Measurements from ENCODE around the gene ITGB7.

Gene ITGB7

DNA sequence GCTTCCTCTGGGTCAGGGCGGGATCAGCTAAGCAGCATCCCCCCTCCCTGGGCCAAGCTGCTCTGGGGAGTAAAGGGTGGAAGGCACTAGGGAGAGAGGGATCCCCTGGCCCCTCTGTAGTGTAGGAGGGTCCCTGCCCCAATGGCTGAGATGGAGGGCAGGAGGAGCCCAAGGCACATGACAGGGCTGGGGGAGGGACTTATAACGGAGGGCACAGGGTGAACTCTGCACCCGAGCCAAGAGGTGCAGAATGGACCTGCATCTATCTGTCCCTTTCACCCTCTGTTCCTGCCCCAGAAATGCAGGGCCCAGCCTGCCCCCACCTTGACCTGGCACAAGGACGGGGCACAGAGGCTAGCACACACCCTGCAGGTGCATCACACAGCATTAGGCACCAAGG, 3.8 kb upstream of the ITGB7 start:
- Histone ChIP-seq H3K4me2 (ENCODE audit: insufficient read depth, low read length, poor library complexity, severe bottlenecking) (no peak overlapping the region), H3K9me3 (replicated peaks in 1 of 2; ENCODE audit: control insufficient read depth in 2 of 2, insufficient read depth in 1 of 2, low read depth in 1 of 2, low read length in 2 of 2) (no peaks in the 10 kb centered on the region), H2BK5ac (ENCODE audit: low read length) (no peak overlapping the region), H3K4me3 (ENCODE audit: low read length in 2 of 2) (peak overlapping the region in 1 of 2 donors; percentile 45), H3K27ac (replicated peaks; ENCODE audit: low read length) (no peak overlapping the region), H3K4me1 (ENCODE audit: control insufficient read depth in 2 of 2, insufficient read depth in 1 of 2, low read depth in 1 of 2, low read length in 2 of 2) (peaks cover 5% of the 10 kb centered on the region in 2 donors), H3K23ac (ENCODE audit: low read depth, low read length, poor library complexity) (peak overlapping the region; percentile 52), H3K14ac (ENCODE audit: low read length) (no peak overlapping the region), H4K91ac (ENCODE audit: low read depth, low read length, poor library complexity) (no peak overlapping the region), H4K8ac (ENCODE audit: low read depth, low read length) (no peak overlapping the region), H2BK12ac (ENCODE audit: low read length) (no peak overlapping the region), H3K18ac (ENCODE audit: low read length) (no peak overlapping the region), H2AK5ac (ENCODE audit: low read depth, low read length) (peak overlapping the region; percentile 68), H2AFZ (ENCODE audit: low read length) (no peak overlapping the region), H3K4ac (ENCODE audit: low read length) (no peak overlapping the region), H3K27me3 (ENCODE audit: control insufficient read depth in 3 of 3, insufficient read depth in 3 of 3, low read depth in 1 of 3, low read length in 3 of 3) (peaks cover 0 to 23% (median 0%) of the 10 kb centered on the region in 3 experiments), H2BK120ac (ENCODE audit: low read depth, low read length) (no peak overlapping the region), H3K9ac (ENCODE audit: low read depth, low read length, poor library complexity) (no peak overlapping the region), H2BK15ac (ENCODE audit: low read length) (no peak overlapping the region), H3K79me1 (ENCODE audit: low read depth, low read length) (no peaks in the 10 kb centered on the region), H3K36me3 (replicated peaks in 1 of 2; ENCODE audit: control insufficient read depth in 2 of 2, insufficient read depth in 2 of 2, low read length in 2 of 2) (no peaks in the 10 kb centered on the region)
- WGBS, 2 donors (ENCODE audit: extremely low coverage in 2 of 2, insufficient read length in 2 of 2, insufficient replicate concordance in 1 of 2) = no CpG with 5 or more reads among the region's 4 CpGs
- DNase-seq (ENCODE audit: low spot score) = no peak

DNA sequence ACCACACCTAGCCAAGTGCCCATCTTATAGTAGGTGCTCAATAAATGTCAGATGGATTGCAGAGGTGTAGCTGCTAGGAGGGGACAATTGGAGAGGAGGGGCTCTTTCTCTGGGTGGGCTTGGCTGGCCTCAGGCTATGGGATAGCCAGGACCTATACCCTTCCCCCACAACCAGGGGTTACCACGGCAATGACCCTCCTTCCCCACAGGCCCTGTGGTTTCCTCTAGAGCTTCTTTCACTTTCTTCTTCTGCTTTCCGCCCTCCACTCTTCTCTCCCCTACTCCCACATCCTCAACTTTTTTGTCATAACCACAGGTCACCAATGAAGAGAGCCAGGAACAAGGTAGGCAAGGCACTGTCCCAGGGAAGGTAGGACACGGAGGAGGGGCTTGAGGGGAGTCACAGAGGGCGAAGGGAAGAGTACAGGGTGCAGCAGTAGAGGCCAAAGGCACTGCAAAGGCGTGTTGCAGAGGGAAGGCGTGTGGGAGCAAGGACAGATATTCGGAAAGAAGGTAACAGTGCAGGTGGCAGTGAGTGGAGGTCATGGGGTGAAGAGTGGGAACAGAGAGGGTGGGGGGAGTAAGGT, 1.9 kb upstream of the ITGB7 start:
- WGBS, 2 donors (ENCODE audit: extremely low coverage in 2 of 2, insufficient read length in 2 of 2, insufficient replicate concordance in 1 of 2) = no CpG with 5 or more reads among the region's 7 CpGs
- Histone ChIP-seq H3K18ac (ENCODE audit: low read length) (no peak overlapping the region), H3K9me3 (replicated peaks in 1 of 2; ENCODE audit: control insufficient read depth in 2 of 2, insufficient read depth in 1 of 2, low read depth in 1 of 2, low read length in 2 of 2) (no peaks in the 10 kb centered on the region), H2AK5ac (ENCODE audit: low read depth, low read length) (no peak overlapping the region), H2AFZ (ENCODE audit: low read length) (no peak overlapping the region), H3K23ac (ENCODE audit: low read depth, low read length, poor library complexity) (no peak overlapping the region), H3K4ac (ENCODE audit: low read length) (no peak overlapping the region), H3K4me2 (ENCODE audit: insufficient read depth, low read length, poor library complexity, severe bottlenecking) (no peak overlapping the region), H3K27ac (replicated peaks; ENCODE audit: low read length) (no peak overlapping the region), H4K8ac (ENCODE audit: low read depth, low read length) (no peak overlapping the region), H3K9ac (ENCODE audit: low read depth, low read length, poor library complexity) (no peak overlapping the region), H2BK120ac (ENCODE audit: low read depth, low read length) (no peak overlapping the region), H3K14ac (ENCODE audit: low read length) (no peak overlapping the region), H3K79me1 (ENCODE audit: low read depth, low read length) (no peaks in the 10 kb centered on the region), H3K4me3 (ENCODE audit: low read length in 2 of 2) (no peak overlapping the region), H2BK12ac (ENCODE audit: low read length) (no peak overlapping the region), H2BK15ac (ENCODE audit: low read length) (no peak overlapping the region), H3K36me3 (replicated peaks in 1 of 2; ENCODE audit: control insufficient read depth in 2 of 2, insufficient read depth in 2 of 2, low read length in 2 of 2) (no peaks in the 10 kb centered on the region), H2BK5ac (ENCODE audit: low read length) (no peak overlapping the region), H3K4me1 (ENCODE audit: control insufficient read depth in 2 of 2, insufficient read depth in 1 of 2, low read depth in 1 of 2, low read length in 2 of 2) (peaks cover 4 to 5% of the 10 kb centered on the region in 2 donors), H4K91ac (ENCODE audit: low read depth, low read length, poor library complexity) (no peak overlapping the region), H3K27me3 (ENCODE audit: control insufficient read depth in 3 of 3, insufficient read depth in 3 of 3, low read depth in 1 of 3, low read length in 3 of 3) (peaks cover 0 to 25% (median 0%) of the 10 kb centered on the region in 3 experiments)
- DNase-seq (ENCODE audit: low spot score) = no peak

DNA sequence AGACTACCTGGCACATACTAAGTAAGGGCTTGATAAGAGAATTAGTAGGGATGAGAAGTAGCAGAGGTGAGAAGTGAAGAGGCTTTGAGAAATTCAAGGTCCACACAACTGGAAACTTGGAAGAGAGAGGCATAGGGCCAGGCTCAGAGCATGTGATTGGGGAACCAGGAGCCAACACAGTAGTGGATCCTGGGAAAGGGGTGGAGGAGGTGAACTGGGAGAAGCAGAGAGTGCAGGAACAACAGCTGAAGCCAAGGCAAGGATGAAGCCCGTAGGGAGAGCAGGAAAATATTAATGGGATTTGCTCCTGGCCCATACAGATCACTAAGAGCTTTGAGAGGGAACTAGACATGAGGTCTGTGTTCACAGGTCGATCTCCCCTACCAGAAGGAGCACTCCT, 1.4 kb upstream of the ITGB7 start:
- DNase-seq (ENCODE audit: low spot score) = no peak
- WGBS, 2 donors (ENCODE audit: extremely low coverage in 2 of 2, insufficient read length in 2 of 2, insufficient replicate concordance in 1 of 2) = no CpG with 5 or more reads among the region's 2 CpGs

DNA sequence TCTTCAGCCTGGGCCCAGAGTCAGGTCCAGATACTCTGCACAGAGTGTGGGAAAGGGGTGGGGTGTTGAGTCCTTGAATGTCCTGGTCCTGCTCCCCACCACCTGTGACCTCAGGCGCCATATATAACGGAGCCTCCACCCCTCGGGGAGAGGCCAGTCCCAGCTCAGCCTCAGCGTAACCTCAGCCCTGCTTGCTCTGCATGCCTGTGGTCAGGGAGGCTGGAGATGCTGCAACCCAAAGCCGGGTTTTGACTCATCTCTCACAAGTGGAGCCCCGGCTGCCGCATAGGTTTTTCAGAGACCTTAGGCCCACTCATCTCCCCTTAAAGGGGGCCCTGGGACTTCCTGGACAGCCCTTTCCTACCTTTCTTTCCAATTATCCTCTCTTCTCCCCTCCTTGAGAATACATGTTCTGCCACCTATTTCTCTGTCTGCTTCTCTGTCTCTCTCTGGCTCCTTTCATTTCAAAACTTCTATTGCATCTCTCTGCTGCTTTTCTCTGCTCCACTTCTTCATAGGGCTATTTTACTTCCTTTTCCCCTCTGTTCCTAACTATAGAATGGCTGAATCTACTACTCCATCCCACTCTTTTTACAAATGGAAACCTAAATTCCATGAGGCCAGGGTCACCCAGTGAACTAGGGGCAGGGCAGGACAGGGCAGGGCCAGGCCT, 1.2 kb downstream of the ITGB7 start:
- H3K4me2 ChIP-seq (ENCODE audit: insufficient read depth, low read length, poor library complexity, severe bottlenecking) = no peak overlapping the region
- H2BK12ac ChIP-seq (ENCODE audit: low read length) = no peak overlapping the region
- H3K27me3 ChIP-seq (ENCODE audit: control insufficient read depth in 3 of 3, insufficient read depth in 3 of 3, low read depth in 1 of 3, low read length in 3 of 3) = peaks cover 0 to 25% (median 0%) of the 10 kb centered on the region in 3 experiments
- no peak overlapping the region for H3K4me3 ChIP-seq (ENCODE audit: low read length in 2 of 2)
- no peak overlapping the region for H4K91ac ChIP-seq (ENCODE audit: low read depth, low read length, poor library complexity)
- no peak overlapping the region for H4K8ac ChIP-seq (ENCODE audit: low read depth, low read length)
- no peak overlapping the region for H2BK15ac ChIP-seq (ENCODE audit: low read length)
- no peak overlapping the region for H3K4ac ChIP-seq (ENCODE audit: low read length)
- H2BK120ac ChIP-seq (ENCODE audit: low read depth, low read length) = no peak overlapping the region
- no peaks in the 10 kb centered on the region for H3K9me3 ChIP-seq (replicated peaks in 1 of 2; ENCODE audit: control insufficient read depth in 2 of 2, insufficient read depth in 1 of 2, low read depth in 1 of 2, low read length in 2 of 2)
- H2AK5ac ChIP-seq (ENCODE audit: low read depth, low read length) = peak overlapping the region; percentile 6
- peaks cover 2 to 10% of the 10 kb centered on the region in 2 donors for H3K4me1 ChIP-seq (ENCODE audit: control insufficient read depth in 2 of 2, insufficient read depth in 1 of 2, low read depth in 1 of 2, low read length in 2 of 2)
- H3K9ac ChIP-seq (ENCODE audit: low read depth, low read length, poor library complexity) = no peak overlapping the region
- no peak overlapping the region for H3K18ac ChIP-seq (ENCODE audit: low read length)
- H3K14ac ChIP-seq (ENCODE audit: low read length) = no peak overlapping the region
- peak overlapping the region; percentile 63 for H2AFZ ChIP-seq (ENCODE audit: low read length)
- H3K27ac ChIP-seq (replicated peaks; ENCODE audit: low read length) = no peak overlapping the region
- no CpG with 5 or more reads among the region's 7 CpGs for WGBS, 2 donors (ENCODE audit: extremely low coverage in 2 of 2, insufficient read length in 2 of 2, insufficient replicate concordance in 1 of 2)
- H2BK5ac ChIP-seq (ENCODE audit: low read length) = no peak overlapping the region
- no peak for DNase-seq (ENCODE audit: low spot score)
- H3K36me3 ChIP-seq (replicated peaks in 1 of 2; ENCODE audit: control insufficient read depth in 2 of 2, insufficient read depth in 2 of 2, low read length in 2 of 2) = no peaks in the 10 kb centered on the region
- H3K23ac ChIP-seq (ENCODE audit: low read depth, low read length, poor library complexity) = no peak overlapping the region
- no peaks in the 10 kb centered on the region for H3K79me1 ChIP-seq (ENCODE audit: low read depth, low read length)

More for the DNA sequence above, 1.4 kb upstream of the ITGB7 start:
- H3K9ac ChIP-seq (ENCODE audit: low read depth, low read length, poor library complexity) = no peak overlapping the region
- H3K27me3 ChIP-seq (ENCODE audit: control insufficient read depth in 3 of 3, insufficient read depth in 3 of 3, low read depth in 1 of 3, low read length in 3 of 3) = peaks cover 0 to 25% (median 0%) of the 10 kb centered on the region in 3 experiments
- no peak overlapping the region for H3K23ac ChIP-seq (ENCODE audit: low read depth, low read length, poor library complexity)
- H4K91ac ChIP-seq (ENCODE audit: low read depth, low read length, poor library complexity) = no peak overlapping the region
- no peak overlapping the region for H2BK12ac ChIP-seq (ENCODE audit: low read length)
- H3K4me2 ChIP-seq (ENCODE audit: insufficient read depth, low read length, poor library complexity, severe bottlenecking) = no peak overlapping the region
- H4K8ac ChIP-seq (ENCODE audit: low read depth, low read length) = no peak overlapping the region
- H3K9me3 ChIP-seq (replicated peaks in 1 of 2; ENCODE audit: control insufficient read depth in 2 of 2, insufficient read depth in 1 of 2, low read depth in 1 of 2, low read length in 2 of 2) = no peaks in the 10 kb centered on the region
- no peak overlapping the region for H3K4me3 ChIP-seq (ENCODE audit: low read length in 2 of 2)
- H3K4me1 ChIP-seq (ENCODE audit: control insufficient read depth in 2 of 2, insufficient read depth in 1 of 2, low read depth in 1 of 2, low read length in 2 of 2) = peaks cover 2% of the 10 kb centered on the region in 2 donors
- no peak overlapping the region for H2BK15ac ChIP-seq (ENCODE audit: low read length)
- no peak overlapping the region for H3K27ac ChIP-seq (replicated peaks; ENCODE audit: low read length)
- no peak overlapping the region for H3K18ac ChIP-seq (ENCODE audit: low read length)
- no peaks in the 10 kb centered on the region for H3K36me3 ChIP-seq (replicated peaks in 1 of 2; ENCODE audit: control insufficient read depth in 2 of 2, insufficient read depth in 2 of 2, low read length in 2 of 2)
- H2AK5ac ChIP-seq (ENCODE audit: low read depth, low read length) = no peak overlapping the region
- no peak overlapping the region for H2BK5ac ChIP-seq (ENCODE audit: low read length)
- no peaks in the 10 kb centered on the region for H3K79me1 ChIP-seq (ENCODE audit: low read depth, low read length)
- no peak overlapping the region for H2AFZ ChIP-seq (ENCODE audit: low read length)
- H3K4ac ChIP-seq (ENCODE audit: low read length) = no peak overlapping the region
- no peak overlapping the region for H2BK120ac ChIP-seq (ENCODE audit: low read depth, low read length)
- no peak overlapping the region for H3K14ac ChIP-seq (ENCODE audit: low read length)

Data from neuronal stem cell (in vitro differentiated cells).